Stimulated activated CD4-positive, alpha-beta T cell treated with anti-CD3 and anti-CD28 coated beads, Interleukin-12 subunit alpha, Interleukin-12 subunit beta, amount 100 ng/mL, for 4 hours (primary cell): ENCODE results near the gene PLEKHG7.
"Not testable (repeated sequence)": the region's sequence is repeated elsewhere in the genome, so short reads cannot be mapped to it uniquely, and the experiment has no call there.

ENCODE experiments used
- DNase-seq: peaks from one replicate; pipeline ENCODE4 v3.0.0-alpha.2; 2020

PLEKHG7 gene, protein sequence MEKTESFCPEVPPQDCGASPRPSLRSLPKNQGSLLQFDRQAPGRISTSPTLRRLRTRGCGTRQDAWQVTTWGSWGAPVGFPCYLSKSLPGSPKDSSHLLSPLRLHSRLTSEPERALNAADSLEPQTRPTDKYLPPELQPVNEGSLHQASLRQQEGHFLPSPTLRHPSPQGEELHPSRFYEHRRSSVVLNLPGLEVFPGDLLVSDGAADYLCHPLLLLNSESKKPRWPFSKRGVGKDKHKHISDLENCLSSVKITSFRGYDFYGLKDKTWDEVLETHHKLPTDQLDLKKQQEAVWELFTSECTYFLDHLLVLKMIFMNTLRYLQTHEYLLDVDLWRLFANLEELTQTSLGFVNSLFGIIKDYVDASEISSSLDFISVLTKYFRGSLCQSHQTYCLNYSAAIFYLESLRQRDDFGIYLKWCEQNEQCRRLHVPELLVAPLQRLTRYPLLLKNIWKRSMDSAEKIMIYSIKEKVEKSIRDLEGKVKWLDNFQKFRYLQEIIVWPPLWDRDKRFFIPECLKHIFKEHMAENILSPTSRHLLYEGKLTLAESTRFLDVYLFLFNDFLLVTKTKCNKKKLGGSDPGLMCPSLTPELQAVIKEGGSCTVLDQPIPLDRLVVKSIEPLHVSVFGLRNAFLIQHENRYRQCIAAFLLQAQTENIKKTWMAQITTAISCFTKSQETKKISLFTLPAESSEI

DNA sequence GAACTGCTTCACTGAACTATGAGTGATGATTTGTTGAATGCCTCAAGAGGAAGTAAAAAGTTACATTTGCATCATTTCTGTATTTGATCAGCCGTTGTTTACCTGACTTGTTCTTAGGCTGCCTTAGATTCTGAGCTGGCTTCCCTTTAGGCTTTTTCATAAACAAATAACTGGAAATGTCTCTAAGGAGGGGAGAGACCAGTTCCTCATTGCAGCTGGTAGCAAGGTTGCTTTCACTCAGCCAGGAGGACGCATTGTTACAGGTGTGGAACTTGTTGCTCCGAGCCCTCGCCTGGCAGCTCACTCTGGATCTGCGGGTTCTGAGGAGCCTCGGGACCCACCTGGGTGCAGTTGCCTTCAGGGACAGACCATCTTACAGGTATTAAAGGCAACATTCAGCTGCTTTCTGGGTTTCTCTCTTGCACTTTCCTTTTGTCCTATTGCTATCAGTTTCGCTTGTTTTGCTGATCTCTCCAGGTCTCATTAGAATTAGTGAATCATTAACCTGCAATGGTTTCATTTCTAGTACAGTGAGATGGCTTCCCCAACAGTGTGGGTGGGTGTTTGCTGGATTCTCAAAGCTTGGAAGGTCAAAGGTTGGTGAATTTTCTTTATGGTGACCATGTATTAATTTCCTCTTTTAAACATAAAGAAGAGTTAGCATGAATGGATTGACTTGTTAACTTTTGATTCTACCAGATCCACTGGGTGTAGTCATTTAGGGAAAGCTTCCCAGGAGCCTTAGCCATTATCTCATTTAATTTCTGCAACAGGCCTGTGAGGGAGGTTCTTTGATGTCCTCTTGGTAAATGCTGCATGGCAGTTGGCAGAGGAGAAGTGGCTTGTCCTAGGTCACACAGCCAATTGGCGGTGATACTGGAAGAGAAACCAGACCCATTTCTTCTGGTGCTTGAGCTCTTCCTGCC lies at the start of gene PLEKHG7:
PLEKHG7 (plus strand) TSS at position 236 of the 926 bp plus-strand sequence. CDS start 3,643 bp downstream, outside the sequence.
- no peak for DNase-seq

DNA sequence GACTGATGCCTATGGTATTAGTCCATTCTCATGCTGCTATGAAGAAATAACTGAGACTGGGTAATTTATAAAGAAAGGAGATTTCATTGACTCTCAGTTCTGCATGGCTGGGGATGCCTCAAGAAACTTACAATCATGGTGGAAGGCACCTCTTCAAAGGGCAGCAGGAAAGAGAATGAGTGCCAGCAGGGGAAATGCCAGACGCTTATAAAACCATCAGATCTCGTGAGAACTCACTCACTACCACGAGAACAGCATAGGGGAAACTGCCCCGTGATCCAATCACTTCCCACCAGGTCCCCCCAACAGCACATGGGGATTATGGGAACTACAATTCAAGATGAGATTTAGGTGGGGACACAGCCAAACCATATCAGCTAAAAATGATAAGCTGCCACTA lies 48.5 kb upstream of the PLEKHG7 start:
- DNase-seq = not testable (repeated sequence)

DNA sequence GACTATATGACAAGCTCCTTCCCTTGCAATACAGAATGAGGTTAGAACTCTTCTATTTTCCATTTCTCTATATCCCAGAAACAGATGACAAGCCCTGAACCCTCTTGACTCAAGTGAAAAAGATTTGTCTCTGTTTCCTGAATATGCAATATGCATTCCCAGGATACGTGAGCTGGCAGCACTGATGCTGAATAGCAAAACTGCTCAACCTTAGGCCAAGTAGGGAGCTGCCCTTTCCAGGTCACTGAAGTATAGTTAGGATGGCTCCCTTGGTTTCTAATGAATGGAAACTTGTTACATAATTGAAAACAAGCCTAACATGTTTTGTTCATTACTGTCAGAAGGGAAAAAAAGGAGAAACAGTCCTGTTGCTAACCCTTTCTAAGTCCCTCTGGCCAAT lies 47.9 kb upstream of the PLEKHG7 start:
- DNase-seq = no peak

DNA sequence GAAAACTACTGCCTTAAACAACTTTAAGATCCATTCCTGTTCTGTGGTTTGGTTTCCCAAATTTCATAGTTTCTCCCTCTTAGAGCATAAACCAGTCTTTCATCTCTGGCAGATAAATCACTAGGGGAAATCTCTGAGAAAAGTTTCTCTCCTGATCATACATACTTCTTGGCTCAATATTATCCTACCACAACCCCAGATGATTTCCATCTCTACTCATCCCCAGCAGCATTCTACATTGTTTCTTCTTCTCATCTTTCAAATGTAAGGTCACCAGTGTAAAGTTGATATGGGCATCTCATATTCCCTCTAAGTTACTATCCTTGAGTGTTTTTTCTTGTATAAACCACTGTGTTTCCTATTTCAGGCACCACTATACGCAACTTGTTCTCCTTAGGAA lies 45.9 kb upstream of the PLEKHG7 start:
- no peak for DNase-seq

DNA sequence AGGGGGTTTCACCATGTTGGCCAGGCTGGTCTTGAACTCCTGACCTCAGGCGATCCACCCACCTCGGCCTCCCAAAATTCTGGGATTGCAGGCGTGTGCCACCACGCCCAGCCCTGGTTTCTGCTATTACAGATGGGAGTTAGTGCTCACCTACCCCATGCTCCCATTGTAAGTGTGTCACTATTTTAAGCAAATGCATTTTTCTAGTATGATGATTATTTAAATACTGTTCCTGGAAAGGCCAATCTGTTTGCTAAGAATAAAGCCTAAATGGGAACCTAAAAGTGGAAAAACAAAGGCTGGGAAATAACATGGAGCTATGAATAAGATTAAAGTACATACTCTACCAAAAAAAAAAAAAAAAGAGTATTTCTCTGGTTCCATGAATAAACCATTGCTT lies 45.0 kb upstream of the PLEKHG7 start:
- no peak for DNase-seq

DNA sequence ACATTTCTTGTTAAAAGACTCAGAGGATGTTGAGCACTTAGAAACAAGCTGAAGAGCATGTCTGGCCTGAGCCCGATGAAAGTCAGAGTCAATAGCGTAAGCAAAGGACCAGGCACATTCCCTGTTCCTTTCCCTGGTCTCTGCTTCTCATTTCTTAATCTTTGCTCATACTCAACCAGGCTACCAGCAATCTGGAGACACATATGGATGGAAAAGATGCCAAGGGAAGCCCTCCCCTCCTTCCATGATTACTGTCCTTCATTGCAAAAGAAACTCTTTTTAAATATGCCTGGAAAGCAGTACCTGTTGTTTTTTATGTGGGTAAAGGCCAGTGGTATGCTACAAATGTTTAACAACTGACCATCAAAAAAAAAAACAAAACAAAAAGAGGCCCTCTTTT lies 44.2 kb upstream of the PLEKHG7 start:
- no peak for DNase-seq

DNA sequence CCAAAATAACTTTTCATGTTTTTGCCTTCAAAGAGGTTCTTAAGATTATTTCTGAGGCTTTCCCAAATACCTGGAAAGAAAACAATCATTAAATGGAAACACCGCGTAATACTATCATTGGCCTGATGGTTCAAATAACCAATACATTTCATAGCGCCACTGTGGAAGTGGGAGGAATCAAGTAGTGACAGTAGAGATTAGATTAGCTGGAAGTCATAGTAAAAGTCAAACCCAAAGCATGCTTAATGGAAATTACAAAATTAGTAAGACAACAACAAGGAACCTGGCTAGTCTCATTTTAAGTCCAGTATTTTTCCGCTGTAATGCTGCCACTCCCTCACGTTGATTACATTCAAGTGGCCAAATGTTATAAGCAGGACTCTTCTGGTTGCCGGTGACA lies 41.5 kb upstream of the PLEKHG7 start:
- no peak for DNase-seq

DNA sequence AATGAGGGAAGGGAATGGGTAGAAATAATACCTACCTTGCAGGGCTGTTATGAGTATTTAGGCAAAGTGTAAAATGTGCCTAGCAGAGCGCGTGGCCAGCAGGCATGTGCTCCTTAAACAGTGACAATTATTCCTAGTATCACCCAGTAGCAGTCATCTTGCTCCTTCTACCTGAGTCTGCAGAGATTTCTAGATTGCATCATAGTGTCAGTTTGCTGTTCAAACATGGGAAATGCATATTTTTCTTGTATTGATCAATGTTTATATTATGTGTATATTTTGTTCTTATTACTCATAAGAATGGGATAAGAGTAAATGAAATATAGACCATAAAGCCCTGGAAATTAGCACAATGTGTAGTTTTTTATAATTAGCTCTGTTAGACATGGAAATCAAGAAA lies 37.3 kb upstream of the PLEKHG7 start:
- no peak for DNase-seq

DNA sequence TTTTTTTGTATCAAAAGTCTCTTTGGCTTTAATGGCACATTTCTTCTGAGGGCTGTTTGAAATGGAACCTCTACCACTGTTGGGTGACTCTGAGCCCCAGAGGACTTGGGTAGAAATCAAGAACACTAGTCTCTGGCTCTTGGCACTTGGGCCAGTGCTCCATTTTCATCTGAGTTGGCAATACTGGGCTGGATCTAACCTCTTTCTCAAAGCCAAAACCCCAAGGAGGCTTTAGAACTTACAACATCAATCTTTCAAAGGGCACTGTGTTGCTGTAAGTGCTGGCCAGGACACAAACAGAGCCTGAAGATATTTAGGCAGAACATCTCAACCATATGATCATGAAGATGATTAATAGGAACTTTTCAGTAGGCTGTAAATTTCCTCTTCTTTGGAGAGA lies 34.0 kb upstream of the PLEKHG7 start:
- DNase-seq = no peak

DNA sequence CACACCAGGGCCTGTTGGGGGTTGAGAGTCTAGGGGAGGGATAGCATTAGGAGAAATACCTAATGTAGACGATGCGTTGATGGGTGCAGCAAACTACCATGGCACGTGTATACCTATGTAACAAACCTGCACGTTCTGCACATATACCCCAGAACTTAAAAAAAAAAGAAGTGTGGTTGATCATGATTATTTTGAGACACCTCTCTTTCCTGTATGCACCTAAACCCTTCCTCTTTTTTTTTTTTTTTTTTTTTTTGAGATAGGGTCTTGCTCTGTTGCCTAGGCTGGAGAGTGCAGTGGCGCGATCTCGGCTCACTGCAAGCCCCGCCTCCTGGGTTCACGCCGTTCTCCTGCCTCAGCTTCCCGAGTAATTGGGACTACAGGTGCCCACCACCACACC lies 31.3 kb upstream of the PLEKHG7 start:
- DNase-seq = not testable (repeated sequence)

DNA sequence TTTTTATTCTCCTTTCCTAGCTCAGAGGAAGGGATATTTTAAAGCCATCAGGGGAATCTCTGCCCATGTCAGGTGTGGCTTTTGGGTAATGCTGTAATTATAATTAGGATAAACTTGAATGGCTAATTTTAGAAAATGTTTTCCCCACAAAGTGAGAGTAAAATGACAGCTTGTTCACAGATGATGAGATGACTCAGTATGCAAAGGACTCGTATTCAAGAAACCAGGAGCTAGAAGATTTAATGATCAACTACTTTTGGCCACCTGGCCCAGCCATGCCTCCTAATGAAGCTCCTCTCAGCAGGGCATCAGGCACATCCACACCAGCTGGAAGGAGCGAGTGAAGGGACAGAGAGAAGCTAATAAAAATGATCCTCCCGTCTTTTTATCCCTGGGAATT lies 29.0 kb upstream of the PLEKHG7 start:
- no peak for DNase-seq

DNA sequence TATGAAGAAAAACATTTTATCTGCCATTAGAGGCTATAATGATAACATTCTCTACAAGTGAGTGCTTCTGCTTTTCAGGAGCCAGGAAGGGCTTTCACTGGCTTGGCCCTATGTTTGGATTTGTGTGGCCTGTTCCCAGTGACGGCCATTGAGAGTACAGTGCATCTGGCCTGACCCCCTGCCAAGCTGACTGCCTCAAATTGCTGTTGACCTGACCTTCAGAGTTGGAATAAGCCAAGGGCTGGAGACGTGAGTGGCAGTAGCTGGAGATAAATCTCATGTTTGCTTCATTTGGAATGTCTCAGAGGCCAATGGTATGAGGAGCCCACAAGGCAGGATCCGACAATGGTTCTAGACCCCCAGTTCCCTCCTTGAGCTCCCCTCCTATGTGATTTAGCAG lies 28.3 kb upstream of the PLEKHG7 start:
- DNase-seq = no peak

DNA sequence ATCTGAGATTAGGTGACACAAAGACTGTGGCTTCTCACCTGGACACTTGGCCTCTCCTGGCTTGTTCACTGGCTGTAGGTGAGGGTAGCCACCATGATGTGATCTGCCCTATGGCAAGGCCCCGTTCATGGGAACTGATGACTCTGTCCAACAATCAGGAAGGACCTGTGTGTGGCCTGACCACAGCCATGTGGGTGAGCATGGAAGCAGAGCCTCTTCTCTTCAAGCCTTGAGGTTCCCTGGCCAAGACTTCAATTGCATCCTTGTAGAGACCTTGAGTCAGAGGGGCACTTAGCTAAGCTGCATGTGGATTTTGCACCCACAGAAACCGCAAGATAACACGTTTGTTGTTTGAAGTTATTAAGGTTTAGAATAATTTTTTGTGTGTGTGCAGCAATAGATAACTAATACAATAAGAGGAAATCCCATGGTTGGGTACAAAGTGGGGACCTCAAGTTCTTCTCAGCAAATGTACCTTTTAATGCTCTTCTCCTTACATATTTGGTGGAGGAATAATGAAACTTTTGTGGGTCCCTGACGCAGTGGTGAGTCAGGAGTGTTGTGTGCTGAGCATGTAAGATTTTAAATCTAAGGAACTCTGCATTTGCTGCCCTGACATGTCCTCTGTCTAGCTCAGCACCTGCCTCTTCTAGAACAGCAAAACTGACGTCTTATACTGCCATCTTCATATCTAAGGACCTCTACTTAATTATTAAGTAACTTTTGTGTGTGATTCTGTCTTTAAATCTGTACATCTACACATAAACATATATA lies 27.5 kb upstream of the PLEKHG7 start:
- DNase-seq = no peak

DNA sequence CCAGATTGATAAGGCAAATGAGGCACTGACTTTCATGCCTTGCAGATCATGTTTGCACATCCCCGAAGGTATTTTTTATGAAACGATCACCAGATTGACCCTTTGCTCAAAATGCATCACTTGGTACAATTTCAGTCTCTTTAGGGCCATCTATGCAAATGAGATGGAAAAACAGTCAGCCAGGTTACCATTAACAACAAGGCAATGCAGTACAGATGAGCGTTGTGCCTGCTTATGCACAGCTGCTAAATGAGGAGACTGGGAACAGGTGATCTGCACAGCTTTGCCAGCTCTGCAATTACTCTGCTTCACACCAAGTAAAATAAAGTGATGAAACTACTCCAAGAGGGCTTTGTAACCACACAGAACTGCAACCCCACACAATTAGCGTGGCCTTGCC lies 26.1 kb upstream of the PLEKHG7 start:
- no peak for DNase-seq

DNA sequence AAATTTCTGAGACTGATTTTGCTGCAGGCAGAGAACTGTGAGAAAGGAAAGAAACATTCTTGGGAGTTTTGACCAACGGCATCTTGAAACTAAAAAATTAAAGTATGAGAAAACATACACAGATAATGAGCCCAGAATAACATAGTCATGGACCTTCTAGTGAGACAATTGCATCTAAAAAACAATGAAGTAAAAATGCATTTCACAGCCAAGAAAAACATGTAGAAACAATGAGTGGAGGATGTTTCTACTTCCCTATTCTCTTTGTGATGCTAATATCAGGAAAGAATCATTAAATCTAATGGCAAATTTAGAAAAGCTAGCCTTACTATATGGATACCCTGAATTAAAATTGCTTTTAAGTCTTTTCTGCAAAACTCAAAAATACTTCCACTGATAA lies 12.2 kb upstream of the PLEKHG7 start:
- DNase-seq = no peak

DNA sequence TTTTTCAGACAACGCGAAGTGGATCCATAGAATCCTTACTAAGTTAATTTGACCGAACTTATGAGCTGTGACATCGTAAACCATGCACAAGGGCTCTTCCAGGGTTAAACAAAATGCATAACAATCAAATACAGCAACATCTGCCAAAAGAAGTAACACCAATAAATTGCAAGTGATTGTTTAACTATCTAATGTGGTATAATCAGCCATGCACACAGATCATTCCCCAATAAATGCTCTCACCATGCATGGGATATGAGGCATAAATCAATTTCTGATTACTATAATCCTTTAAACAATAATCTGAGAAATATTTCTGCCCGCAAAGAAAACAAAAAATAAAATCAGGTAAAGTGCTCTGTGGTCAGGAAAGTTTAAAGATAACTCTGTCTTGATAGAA lies 7.7 kb upstream of the PLEKHG7 start:
- no peak for DNase-seq

DNA sequence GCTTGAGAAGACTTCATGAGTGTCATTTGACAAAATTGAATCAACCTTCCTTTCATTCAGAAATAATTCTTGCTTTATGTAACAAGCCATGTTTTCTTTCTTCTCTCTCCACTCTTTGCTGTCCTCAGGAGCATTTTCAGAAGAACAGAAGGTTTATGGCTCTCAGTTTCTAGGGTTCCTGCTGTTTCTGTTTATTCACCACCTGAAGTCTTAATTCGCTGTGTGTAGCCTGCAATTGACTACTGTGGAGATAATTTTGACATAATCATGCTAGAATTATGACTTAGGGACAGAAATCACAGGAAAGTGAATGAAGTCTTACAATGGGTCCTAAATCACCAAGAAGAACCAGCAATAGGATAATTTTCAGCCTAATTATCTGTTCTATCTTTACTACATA lies 7.2 kb upstream of the PLEKHG7 start:
- no peak for DNase-seq

DNA sequence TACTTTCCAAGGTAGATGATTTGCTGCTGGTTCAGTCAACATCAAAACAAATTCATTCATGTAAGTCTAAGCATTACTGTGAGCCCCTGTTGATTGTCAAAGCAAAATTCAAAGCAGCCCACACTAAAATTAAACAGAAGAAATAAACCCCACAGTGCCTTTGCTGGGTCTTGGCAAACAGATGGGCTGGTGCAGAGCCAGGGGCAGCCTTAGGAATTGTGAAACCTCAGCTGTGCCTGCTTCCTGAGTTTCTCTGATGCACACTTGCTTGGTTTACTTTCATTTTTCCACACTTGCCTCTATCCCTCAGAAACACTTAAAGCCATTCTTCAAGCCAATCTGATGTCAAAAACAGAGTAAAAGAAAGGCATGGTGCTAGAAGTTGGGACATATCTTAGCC lies 6.6 kb upstream of the PLEKHG7 start:
- DNase-seq = no peak

DNA sequence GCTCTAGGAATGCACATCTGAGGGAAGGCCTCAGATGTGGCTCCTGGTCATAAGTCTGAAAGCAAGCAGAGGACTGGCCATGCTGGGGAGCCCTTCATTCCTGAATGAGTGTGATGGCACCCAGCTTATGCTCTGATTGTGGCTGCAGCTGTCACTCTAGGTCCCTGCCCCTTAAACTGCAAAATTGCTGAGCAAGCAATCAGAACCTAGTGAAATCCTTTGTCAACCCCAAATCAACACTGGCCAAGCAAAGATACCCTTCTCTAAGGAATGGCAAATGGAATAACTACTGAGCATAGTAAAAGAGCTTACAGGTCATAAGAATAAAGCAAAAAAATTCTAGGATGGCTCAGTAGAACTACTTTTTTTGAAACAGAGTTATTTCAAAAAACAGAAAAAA lies 4.3 kb upstream of the PLEKHG7 start:
- DNase-seq = no peak

DNA sequence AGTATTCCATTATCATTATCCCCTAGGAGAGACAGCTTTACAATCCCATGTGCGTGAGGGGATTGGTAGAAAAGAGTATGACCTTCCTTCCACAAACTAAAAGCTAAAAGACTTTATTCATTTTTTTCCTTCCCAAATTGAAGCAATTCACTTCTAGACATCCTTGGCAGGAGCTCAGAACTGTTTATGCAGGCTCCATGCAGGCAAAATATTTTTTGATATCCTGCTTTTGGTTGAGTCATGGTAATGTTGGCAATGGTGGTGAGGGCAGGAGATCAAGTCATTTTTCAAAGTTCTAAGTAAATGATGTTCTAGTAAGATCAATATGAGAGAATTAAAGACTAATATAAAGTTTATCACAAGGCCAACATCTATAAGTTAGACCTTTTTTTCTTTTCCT lies 1.3 kb upstream of the PLEKHG7 start:
- no peak for DNase-seq

DNA sequence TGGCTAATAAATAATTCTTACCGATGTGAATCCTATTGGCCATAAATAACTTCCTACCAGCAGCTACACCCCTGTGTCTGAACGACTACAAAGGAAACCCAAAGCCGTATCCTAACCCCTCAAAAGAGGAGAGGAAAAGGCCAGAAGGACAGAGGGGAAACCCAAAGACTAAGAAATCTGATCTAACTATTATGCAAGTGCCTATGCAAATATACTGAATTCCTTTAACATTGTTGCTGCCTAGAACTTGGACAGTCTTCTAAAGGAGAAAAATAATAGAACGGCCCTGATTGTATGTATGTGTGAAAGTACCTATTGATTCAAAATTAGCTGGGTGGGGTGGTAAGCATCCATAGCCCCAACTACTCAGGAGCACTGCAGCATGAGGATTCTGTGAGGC lies 997 bp downstream of the PLEKHG7 start:
- DNase-seq = no peak

DNA sequence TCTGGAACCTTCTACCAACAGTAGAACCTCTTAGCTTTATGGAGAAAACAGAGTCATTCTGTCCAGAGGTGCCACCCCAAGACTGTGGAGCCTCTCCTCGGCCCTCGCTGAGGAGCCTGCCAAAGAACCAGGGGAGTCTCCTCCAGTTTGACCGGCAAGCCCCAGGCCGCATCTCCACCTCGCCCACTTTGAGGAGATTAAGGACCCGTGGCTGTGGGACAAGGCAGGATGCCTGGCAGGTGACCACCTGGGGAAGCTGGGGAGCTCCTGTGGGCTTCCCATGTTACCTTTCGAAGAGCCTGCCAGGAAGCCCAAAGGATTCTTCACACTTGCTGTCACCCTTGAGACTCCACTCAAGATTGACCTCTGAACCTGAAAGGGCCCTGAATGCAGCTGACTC lies 3.8 kb downstream of the PLEKHG7 start:
- DNase-seq = no peak

DNA sequence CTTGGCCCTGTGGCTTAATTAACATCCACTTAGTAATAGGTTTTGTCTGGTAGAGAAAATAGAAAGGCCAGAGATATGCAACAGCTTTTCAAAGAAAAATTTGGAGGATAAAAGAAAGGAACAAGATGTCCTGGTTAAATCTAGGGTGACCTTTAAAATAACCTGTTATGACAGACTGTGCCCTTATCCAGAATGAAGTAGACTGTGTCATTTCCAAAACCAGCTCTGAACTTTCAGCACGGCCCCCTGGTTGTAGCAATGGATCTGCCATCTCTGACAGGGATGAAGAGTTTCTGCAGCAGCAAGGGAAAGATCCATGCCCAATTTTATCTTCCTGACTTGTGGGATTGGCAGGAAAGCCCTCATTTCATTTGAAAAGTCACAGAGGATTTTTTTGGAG lies 5.1 kb downstream of the PLEKHG7 start:
- DNase-seq = no peak
